ENCODE data around the gene GNAI1.

Gene GNAI1

DNA sequence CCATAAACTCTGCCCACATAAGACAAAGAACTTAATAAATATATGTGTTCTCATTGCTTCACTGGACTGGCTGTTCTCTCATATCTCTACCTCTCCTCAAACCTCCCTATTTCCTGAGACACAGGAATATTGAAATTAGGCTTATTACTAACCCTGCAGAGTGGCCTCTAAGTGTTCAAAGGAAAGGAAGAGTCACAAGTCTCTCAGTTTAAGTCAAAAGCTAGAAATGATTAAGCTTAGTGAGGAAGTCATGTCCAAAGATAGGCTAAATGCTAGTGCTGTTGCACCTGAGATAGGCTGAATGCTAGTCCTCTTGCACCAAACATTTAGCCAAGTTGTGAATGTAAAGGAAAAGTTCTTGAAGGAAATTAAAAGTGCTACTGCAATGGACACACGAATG is 41.1 kb downstream of the GNAI1 start:
- TF ChIP-seq, protein P1, sequence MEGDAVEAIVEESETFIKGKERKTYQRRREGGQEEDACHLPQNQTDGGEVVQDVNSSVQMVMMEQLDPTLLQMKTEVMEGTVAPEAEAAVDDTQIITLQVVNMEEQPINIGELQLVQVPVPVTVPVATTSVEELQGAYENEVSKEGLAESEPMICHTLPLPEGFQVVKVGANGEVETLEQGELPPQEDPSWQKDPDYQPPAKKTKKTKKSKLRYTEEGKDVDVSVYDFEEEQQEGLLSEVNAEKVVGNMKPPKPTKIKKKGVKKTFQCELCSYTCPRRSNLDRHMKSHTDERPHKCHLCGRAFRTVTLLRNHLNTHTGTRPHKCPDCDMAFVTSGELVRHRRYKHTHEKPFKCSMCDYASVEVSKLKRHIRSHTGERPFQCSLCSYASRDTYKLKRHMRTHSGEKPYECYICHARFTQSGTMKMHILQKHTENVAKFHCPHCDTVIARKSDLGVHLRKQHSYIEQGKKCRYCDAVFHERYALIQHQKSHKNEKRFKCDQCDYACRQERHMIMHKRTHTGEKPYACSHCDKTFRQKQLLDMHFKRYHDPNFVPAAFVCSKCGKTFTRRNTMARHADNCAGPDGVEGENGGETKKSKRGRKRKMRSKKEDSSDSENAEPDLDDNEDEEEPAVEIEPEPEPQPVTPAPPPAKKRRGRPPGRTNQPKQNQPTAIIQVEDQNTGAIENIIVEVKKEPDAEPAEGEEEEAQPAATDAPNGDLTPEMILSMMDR (IDR thresholded peaks at IDR 0.05; ENCODE audit: control insufficient read depth, extremely low read depth, insufficient read depth) = no peak
- H3K4me3 ChIP-seq (ENCODE audit: low read depth, low read length) = no peak overlapping the region

GRCh38 chr7:80181411-80181810 is 46.8 kb downstream of the GNAI1 start:
- TF ChIP-seq, protein P1 (IDR thresholded peaks at IDR 0.05; ENCODE audit: control insufficient read depth, extremely low read depth, insufficient read depth) = no peak
- no peak overlapping the region for H3K4me3 ChIP-seq (ENCODE audit: low read depth, low read length)
- no peak for DNase-seq (ENCODE audit: low read depth)

More for the DNA sequence above, 41.1 kb downstream of the GNAI1 start:
- DNase-seq (ENCODE audit: low read depth) = no peak

GRCh38 chr7:80182630-80183276 is 48.1 kb downstream of the GNAI1 start:
- no peak for DNase-seq (ENCODE audit: low read depth)
- no peak overlapping the region for H3K4me3 ChIP-seq (ENCODE audit: low read depth, low read length)
- TF ChIP-seq, protein P1 (IDR thresholded peaks at IDR 0.05; ENCODE audit: control insufficient read depth, extremely low read depth, insufficient read depth) = no peak

DNA sequence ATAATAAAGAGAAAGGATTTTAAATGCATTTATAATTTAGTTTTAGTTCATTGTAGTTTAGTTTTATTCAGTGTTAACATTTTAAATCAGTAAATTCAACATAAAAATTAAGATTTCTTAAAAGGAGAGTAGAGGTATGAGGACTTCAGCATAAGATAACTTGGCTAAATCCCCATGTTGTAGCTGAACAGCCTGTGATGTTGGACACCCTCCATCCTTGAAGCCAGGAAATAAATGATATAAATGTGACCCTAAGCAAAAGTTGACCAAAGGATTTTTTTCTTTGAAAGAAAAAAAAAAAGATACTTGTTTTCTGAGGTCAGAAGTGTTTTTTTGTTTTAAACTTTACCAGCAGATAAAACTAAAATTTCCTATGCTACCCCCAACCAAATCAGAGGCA is 48.7 kb downstream of the GNAI1 start:
- no peak overlapping the region for H3K4me3 ChIP-seq (ENCODE audit: low read depth, low read length)

DNA sequence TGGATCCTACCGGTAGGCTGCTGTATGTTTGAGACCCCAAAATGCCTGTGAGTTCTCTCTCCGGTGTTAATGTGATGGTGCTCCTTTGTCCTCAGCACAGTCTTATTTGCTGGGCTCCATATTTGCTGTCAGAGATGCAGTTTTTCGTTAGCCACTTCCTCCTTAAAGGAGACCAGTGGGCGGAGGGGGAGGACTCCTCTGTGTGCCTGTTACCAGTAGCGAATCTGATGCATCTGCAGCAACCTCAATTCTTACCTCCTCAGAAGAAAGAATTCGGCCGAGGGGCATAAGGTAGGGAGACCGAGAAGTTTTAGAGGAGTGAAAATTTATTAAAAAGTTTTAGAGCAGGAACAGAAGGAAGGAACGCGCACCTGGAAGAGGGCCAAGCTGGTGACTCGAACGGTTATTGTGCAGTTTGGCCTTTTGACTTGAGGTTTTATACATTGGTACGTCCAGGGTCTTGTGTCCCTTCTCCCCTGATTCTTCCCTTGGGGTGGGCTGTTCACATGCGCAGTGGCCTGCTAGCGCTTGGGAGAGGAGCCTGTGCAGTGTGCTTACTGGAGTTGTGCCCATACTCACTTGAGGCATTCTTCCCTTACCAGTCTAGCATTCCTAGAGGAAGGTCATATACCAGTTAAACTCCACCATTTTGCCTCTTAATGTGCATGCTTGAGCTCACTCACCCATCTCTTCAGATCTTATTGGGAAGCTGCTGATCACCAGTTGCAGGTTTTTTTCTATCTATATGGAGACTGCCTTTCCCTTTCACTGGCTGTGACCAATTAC is 49.5 kb downstream of the GNAI1 start:
- no peak overlapping the region for H3K4me3 ChIP-seq (ENCODE audit: low read depth, low read length)
- TF ChIP-seq, protein P1 (IDR thresholded peaks at IDR 0.05; ENCODE audit: control insufficient read depth, extremely low read depth, insufficient read depth) = no peak
- no peak for DNase-seq (ENCODE audit: low read depth)

More for the DNA sequence above, 48.7 kb downstream of the GNAI1 start:
- no peak for DNase-seq (ENCODE audit: low read depth)
- TF ChIP-seq, protein P1 (IDR thresholded peaks at IDR 0.05; ENCODE audit: control insufficient read depth, extremely low read depth, insufficient read depth) = no peak

DNA sequence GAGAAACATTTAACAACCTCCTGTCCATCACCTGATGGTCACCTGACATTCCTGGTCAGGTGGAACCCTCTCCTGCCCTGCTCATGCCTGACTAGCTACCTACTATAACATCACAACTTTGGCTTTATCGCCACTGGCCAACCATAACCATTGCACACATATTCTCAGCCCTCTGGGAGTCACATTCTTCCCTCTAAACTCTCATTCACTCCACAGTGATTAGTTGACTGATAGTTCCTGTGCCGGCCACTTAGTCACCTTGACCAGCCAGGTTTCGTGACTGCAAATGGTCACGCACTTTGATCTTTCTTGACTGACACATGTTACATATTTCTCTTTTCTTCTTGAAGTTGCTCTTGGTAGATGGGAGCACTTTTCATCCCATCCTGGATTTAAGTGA is 50.1 kb downstream of the GNAI1 start:
- no peak for DNase-seq (ENCODE audit: low read depth)
- H3K4me3 ChIP-seq (ENCODE audit: low read depth, low read length) = no peak overlapping the region
- TF ChIP-seq, protein P1 (IDR thresholded peaks at IDR 0.05; ENCODE audit: control insufficient read depth, extremely low read depth, insufficient read depth) = no peak

Measured in LNCaP clone FGC (cell line).